Neuronal stem cell (in vitro differentiated cells): ENCODE results near the gene TTLL3.

Experiments
- DNase-seq: peaks from one replicate; pipeline ENCODE4 v3.0.0-alpha.2; 2013; ENCODE audit warnings: low spot score
- H2AFZ ChIP-seq: one replicate; pipeline ENCODE4 v1.6.1; 2013; ENCODE audit warnings: mild to moderate bottlenecking, low read length, inconsistent platforms
- H2AK5ac ChIP-seq: 2 replicates; pipeline ENCODE4 v1.6.1; 2013; ENCODE audit warnings: low read depth, mild to moderate bottlenecking, inconsistent platforms, low read length, moderate library complexity, mixed read lengths
- H2BK120ac ChIP-seq: 2 replicates; pipeline ENCODE4 v1.6.1; 2013; ENCODE audit warnings: low read depth, mild to moderate bottlenecking, inconsistent platforms, low read length, moderate library complexity, mixed read lengths
- H2BK12ac ChIP-seq: one replicate; pipeline ENCODE4 v1.6.1; 2013; ENCODE audit warnings: low read length, inconsistent platforms
- H2BK15ac ChIP-seq: 2 replicates; pipeline ENCODE4 v1.6.1; 2013; ENCODE audit warnings: mild to moderate bottlenecking, low read length, inconsistent platforms, mixed read lengths
- H2BK5ac ChIP-seq: one replicate; pipeline ENCODE4 v1.6.1; 2013; ENCODE audit warnings: inconsistent platforms, mild to moderate bottlenecking, low read length, moderate library complexity
- H3K14ac ChIP-seq: one replicate; pipeline ENCODE4 v1.6.1; 2013; ENCODE audit warnings: low read length, inconsistent platforms
- H3K18ac ChIP-seq: 2 replicates; pipeline ENCODE4 v1.6.1; 2013; ENCODE audit warnings: low read length, inconsistent platforms
- H3K23ac ChIP-seq: 2 replicates; pipeline ENCODE4 v1.6.1; 2013; ENCODE audit warnings: low read depth, mild to moderate bottlenecking, mixed read lengths, low read length, inconsistent platforms; ENCODE audit not compliant: poor library complexity
- H3K27ac ChIP-seq: replicated peaks from 3 replicates; pipeline ENCODE4 v1.5.1; 2013; ENCODE audit warnings: low read length, inconsistent platforms
- H3K27me3 ChIP-seq, 3 experiments: 2 replicates each; pipeline ENCODE4 v1.6.1; 2013; ENCODE audit warnings: low read length in 3 of 3, mild to moderate bottlenecking in 2 of 3, inconsistent platforms in 1 of 3, low read depth in 1 of 3, mixed read lengths in 1 of 3, moderate library complexity in 1 of 3; ENCODE audit not compliant: control insufficient read depth in 3 of 3, insufficient read depth in 3 of 3
- H3K36me3 ChIP-seq, 2 donors: replicated peaks in 1 of 2; 2 replicates each; pipeline ENCODE4 v1.6.1; 2013; ENCODE audit warnings: low read length in 2 of 2; ENCODE audit not compliant: control insufficient read depth in 2 of 2, insufficient read depth in 2 of 2
- H3K4ac ChIP-seq: 2 replicates; pipeline ENCODE4 v1.6.1; 2013; ENCODE audit warnings: inconsistent platforms, mild to moderate bottlenecking, low read length, moderate library complexity
- H3K4me1 ChIP-seq, 2 donors: 1 replicate in 1 of 2; 2 replicates in 1 of 2; pipeline ENCODE4 v1.6.1; 2013; ENCODE audit warnings: low read length in 2 of 2, low read depth in 1 of 2; ENCODE audit not compliant: control insufficient read depth in 2 of 2, insufficient read depth in 1 of 2
- H3K4me2 ChIP-seq: one replicate; pipeline ENCODE4 v1.6.1; 2013; ENCODE audit warnings: mild to moderate bottlenecking, low read length, inconsistent platforms; ENCODE audit not compliant: insufficient read depth, poor library complexity, severe bottlenecking
- H3K4me3 ChIP-seq, 2 donors: 2 replicates each; pipeline ENCODE4 v1.5.1; 2013; ENCODE audit warnings: low read length in 2 of 2, mild to moderate bottlenecking in 2 of 2, inconsistent platforms in 1 of 2, moderate library complexity in 1 of 2
- H3K79me1 ChIP-seq: one replicate; pipeline ENCODE4 v1.6.1; 2013; ENCODE audit warnings: low read depth, mild to moderate bottlenecking, inconsistent platforms, low read length, moderate library complexity
- H3K9ac ChIP-seq: one replicate; pipeline ENCODE4 v1.6.1; 2013; ENCODE audit warnings: mild to moderate bottlenecking, low read depth, low read length, inconsistent platforms; ENCODE audit not compliant: poor library complexity
- H3K9me3 ChIP-seq, 2 donors: replicated peaks in 1 of 2; 2 replicates each; pipeline versions ENCODE3 to v1.6.1; 2013; ENCODE audit warnings: low read length in 2 of 2, mild to moderate bottlenecking in 2 of 2, inconsistent platforms in 1 of 2, low read depth in 1 of 2, mixed read lengths in 1 of 2, moderate library complexity in 1 of 2; ENCODE audit not compliant: control insufficient read depth in 2 of 2, insufficient read depth in 1 of 2
- H4K8ac ChIP-seq: one replicate; pipeline ENCODE4 v1.6.1; 2013; ENCODE audit warnings: low read depth, mild to moderate bottlenecking, inconsistent platforms, low read length, moderate library complexity
- H4K91ac ChIP-seq: one replicate; pipeline ENCODE4 v1.6.1; 2013; ENCODE audit warnings: low read length, low read depth, mild to moderate bottlenecking, inconsistent platforms; ENCODE audit not compliant: poor library complexity
- WGBS, 2 donors: extraction: QIAGEN DNeasy Blood & Tissue Kit; methylation state at CpG; one replicate each; pipeline ENCODE4 v1.1.7; 2013; ENCODE audit warnings: missing lambda C conversion rate in 2 of 2, mixed read lengths in 1 of 2; ENCODE audit not compliant: insufficient read length in 2 of 2, insufficient replicate concordance in 1 of 2; ENCODE audit errors: extremely low coverage in 2 of 2; 5-methylcytosine and 5-hydroxymethylcytosine counted together

Gene TTLL3

GRCh38 chr3:9817436-9817835 is 7.4 kb downstream of the TTLL3 start:
- H3K23ac ChIP-seq: no peak overlapping the region
- H3K4ac ChIP-seq: no peak overlapping the region
- no peaks in the 10 kb centered on the region for H3K27me3 ChIP-seq
- peaks cover 9 to 47% of the 10 kb centered on the region in 2 donors for H3K36me3 ChIP-seq
- H2AK5ac ChIP-seq: no peak overlapping the region
- H3K14ac ChIP-seq: no peak overlapping the region
- H2BK120ac ChIP-seq: no peak overlapping the region
- no peaks in the 10 kb centered on the region for H3K9me3 ChIP-seq
- H2BK15ac ChIP-seq: no peak overlapping the region
- H3K18ac ChIP-seq: no peak overlapping the region
- H4K8ac ChIP-seq: no peak overlapping the region
- H2AFZ ChIP-seq: no peak overlapping the region
- no peak overlapping the region for H2BK12ac ChIP-seq
- DNase-seq: no peak
- H2BK5ac ChIP-seq: no peak overlapping the region
- H3K4me3 ChIP-seq: no peak overlapping the region
- no peaks in the 10 kb centered on the region for H3K4me1 ChIP-seq
- WGBS, 2 donors: no CpG with 5 or more reads among the region's 6 CpGs
- H3K27ac ChIP-seq: no peak overlapping the region
- H3K9ac ChIP-seq: no peak overlapping the region
- no peak overlapping the region for H4K91ac ChIP-seq
- H3K79me1 ChIP-seq: no peaks in the 10 kb centered on the region
- no peak overlapping the region for H3K4me2 ChIP-seq

- H2BK120ac ChIP-seq: no peak overlapping the region
- H2AFZ ChIP-seq: no peak overlapping the region
- no peak overlapping the region for H3K23ac ChIP-seq
- H2BK12ac ChIP-seq: no peak overlapping the region
- H3K4ac ChIP-seq: no peak overlapping the region
- peaks cover 6 to 38% of the 10 kb centered on the region in 2 donors for H3K36me3 ChIP-seq
- no peaks in the 10 kb centered on the region for H3K27me3 ChIP-seq
- no peak overlapping the region for H3K14ac ChIP-seq
- H3K27ac ChIP-seq: no peak overlapping the region
- H3K4me1 ChIP-seq: no peaks in the 10 kb centered on the region
- H3K4me3 ChIP-seq: no peak overlapping the region
- no peak overlapping the region for H4K8ac ChIP-seq
- no peak overlapping the region for H2BK5ac ChIP-seq
- H2BK15ac ChIP-seq: no peak overlapping the region
- H3K79me1 ChIP-seq: no peaks in the 10 kb centered on the region
- no peaks in the 10 kb centered on the region for H3K9me3 ChIP-seq
- no peak overlapping the region for H3K4me2 ChIP-seq
- no peak overlapping the region for H4K91ac ChIP-seq
- no peak for DNase-seq
- H2AK5ac ChIP-seq: no peak overlapping the region
- no peak overlapping the region for H3K18ac ChIP-seq
- WGBS, 2 donors: no CpG with 5 or more reads among the region's 7 CpGs
- H3K9ac ChIP-seq: no peak overlapping the region
Observed at GRCh38 chr3:9818666-9819335, 8.7 kb downstream of the TTLL3 start.

- H2BK120ac ChIP-seq: no peak overlapping the region
Observed at GRCh38 chr3:9820543-9820942, 10.5 kb downstream of the TTLL3 start.

GRCh38 chr3:9820946-9821345 is 10.9 kb downstream of the TTLL3 start:
- Histone ChIP-seq H3K27me3 (no peaks in the 10 kb centered on the region), H3K23ac (no peak overlapping the region), H3K9me3 (no peaks in the 10 kb centered on the region), H2AK5ac (no peak overlapping the region), H3K36me3 (peaks cover 4 to 39% of the 10 kb centered on the region in 2 donors), H2BK5ac (no peak overlapping the region), H3K4me1 (no peaks in the 10 kb centered on the region), H4K8ac (no peak overlapping the region), H3K4me2 (no peak overlapping the region), H3K4me3 (no peak overlapping the region), H2BK15ac (no peak overlapping the region), H3K4ac (no peak overlapping the region), H4K91ac (no peak overlapping the region), H3K27ac (no peak overlapping the region), H3K18ac (no peak overlapping the region), H2BK120ac (no peak overlapping the region), H2AFZ (no peak overlapping the region), H3K9ac (no peak overlapping the region), H3K14ac (no peak overlapping the region), H3K79me1 (peaks cover 2% of the 10 kb centered on the region), H2BK12ac (no peak overlapping the region)
- no CpG with 5 or more reads among the region's 2 CpGs for WGBS, 2 donors
- DNase-seq: no peak

More at GRCh38 chr3:9820543-9820942, 10.5 kb downstream of the TTLL3 start:
- Histone ChIP-seq H3K4me3 (no peak overlapping the region), H3K18ac (no peak overlapping the region), H2BK12ac (no peak overlapping the region), H3K9ac (peak overlapping the region; percentile 6), H3K4me1 (no peaks in the 10 kb centered on the region), H3K79me1 (peaks cover 2% of the 10 kb centered on the region), H2AFZ (no peak overlapping the region), H2BK5ac (no peak overlapping the region), H4K91ac (no peak overlapping the region), H4K8ac (no peak overlapping the region), H2AK5ac (no peak overlapping the region), H3K27ac (no peak overlapping the region), H3K36me3 (peaks cover 4 to 35% of the 10 kb centered on the region in 2 donors), H2BK15ac (no peak overlapping the region), H3K14ac (no peak overlapping the region), H3K9me3 (no peaks in the 10 kb centered on the region), H3K27me3 (no peaks in the 10 kb centered on the region), H3K4ac (no peak overlapping the region), H3K23ac (no peak overlapping the region), H3K4me2 (no peak overlapping the region)
- no peak for DNase-seq
- WGBS, 2 donors: no CpG with 5 or more reads among the region's 12 CpGs
